HCT116 (cell line): Measurements from ENCODE around the gene OR10P1.
"Not testable (repeated sequence)": the region's sequence is repeated elsewhere in the genome, so short reads cannot be mapped to it uniquely, and the experiment has no call there.

Experiments used
- CEBPB ChIP-seq: IDR thresholded peaks from 2 replicates; pipeline ENCODE4 v1.6.1; 2012; ENCODE audit warnings: low read depth
- CTCF ChIP-seq, 3 experiments: fragments of 200-600 bp in 1 of 3; sonication (generic) in 1 of 3; IDR thresholded peaks in 2 of 3; conservative IDR thresholded peaks in 1 of 3; 2 replicates each; pipeline ENCODE4 v1.5.1; 2012 to 2017; ENCODE audit warnings: low read depth in 2 of 3, low read length in 2 of 3, antibody characterized with exemption in 1 of 3, borderline replicate concordance in 1 of 3, control low read depth in 1 of 3, mild to moderate bottlenecking in 1 of 3, mixed read lengths in 1 of 3, mixed run types in 1 of 3, moderate library complexity in 1 of 3; ENCODE audit not compliant: insufficient read depth in 1 of 3
- EGR1 ChIP-seq: IDR thresholded peaks from 2 replicates; pipeline ENCODE4 v1.6.1; 2012; ENCODE audit warnings: low read depth
- EZH2 ChIP-seq: fragments of 200-600 bp; sonication (generic); IDR thresholded peaks from 2 replicates; pipeline ENCODE4 v1.6.1; 2017; ENCODE audit warnings: antibody characterized with exemption, mixed run types
- EZH2phosphoT487 ChIP-seq: fragments of 200-600 bp; IDR thresholded peaks from 2 replicates; pipeline ENCODE4 v1.6.1; 2018; ENCODE audit warnings: antibody characterized with exemption, borderline replicate concordance
- MAX ChIP-seq: IDR thresholded peaks from 2 replicates; pipeline ENCODE4 v1.6.1; 2012
- POLR2A ChIP-seq: IDR thresholded peaks from 2 replicates; pipeline ENCODE4 v1.7.0; 2011; ENCODE audit warnings: borderline replicate concordance; ENCODE audit not compliant: insufficient read depth, insufficient read length; ENCODE audit errors: extremely low read depth
- POLR2AphosphoS5 ChIP-seq: IDR thresholded peaks from 2 replicates; pipeline ENCODE4 v1.6.1; 2011; ENCODE audit warnings: mild to moderate bottlenecking, low read depth, low read length, moderate library complexity
- REST ChIP-seq: IDR thresholded peaks from 2 replicates; pipeline ENCODE4 v1.6.1; 2012; ENCODE audit warnings: low read depth
- SP1 ChIP-seq: IDR thresholded peaks from 2 replicates; pipeline ENCODE4 v1.6.1; 2012; ENCODE audit warnings: low read depth
- SRF ChIP-seq: IDR thresholded peaks from 2 replicates; pipeline ENCODE4 v1.6.1; 2012; ENCODE audit warnings: low read depth
- TCF7L2 ChIP-seq: IDR thresholded peaks from 2 replicates; pipeline ENCODE4 v1.7.0; 2011; ENCODE audit warnings: borderline replicate concordance, inconsistent platforms; ENCODE audit not compliant: insufficient read depth, insufficient read length; ENCODE audit errors: extremely low read depth
- YY1 ChIP-seq: IDR thresholded peaks from 2 replicates; pipeline ENCODE4 v1.6.1; 2011; ENCODE audit warnings: low read length, low read depth, moderate library complexity, mild to moderate bottlenecking; ENCODE audit not compliant: insufficient replicate concordance; ENCODE audit errors: extremely low read depth
- ZFX ChIP-seq: fragments of 450-650 bp; IDR thresholded peaks from 2 replicates; pipeline ENCODE4 v1.6.1; 2017

DNA sequence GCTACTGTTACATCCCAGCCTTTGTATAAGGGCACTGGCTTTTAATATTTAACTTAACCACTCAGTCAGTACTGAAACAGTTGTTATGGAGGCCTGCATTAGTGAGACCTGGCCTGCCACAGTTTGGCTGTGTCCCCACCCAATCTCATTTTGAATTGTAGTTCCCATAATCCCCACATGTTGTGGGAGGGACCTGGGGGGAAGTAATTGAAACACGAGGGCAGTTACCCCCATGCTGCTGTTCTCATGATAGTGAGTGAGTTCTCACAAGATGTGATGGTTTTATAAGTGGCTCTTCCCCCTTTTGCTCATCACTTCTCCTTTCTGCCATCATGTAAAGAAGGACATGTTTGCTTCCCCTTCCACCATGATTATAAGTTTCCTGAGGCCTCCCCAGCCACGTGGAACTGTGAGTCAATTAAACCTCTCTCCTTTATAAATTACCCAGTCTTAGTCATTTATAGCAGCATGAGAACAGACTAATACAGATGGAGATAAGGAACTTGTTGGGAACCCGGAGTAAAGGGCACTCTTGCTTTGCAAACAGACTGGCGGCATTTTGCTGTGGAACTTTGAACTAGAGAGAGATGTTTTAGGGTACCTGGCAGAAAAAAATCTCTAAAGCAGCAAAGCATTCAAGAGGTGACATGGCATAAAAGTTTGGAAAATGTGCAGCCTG lies 14.1 kb downstream of the OR10P1 start:
- not testable (repeated sequence) for TF ChIP-seq REST; TCF7L2; CTCF (IDR thresholded peaks at IDR 0.05 in 2 of 3, conservative IDR thresholded peaks at IDR 0.05 in 1 of 3; ENCODE audit: borderline replicate concordance in 1 of 3, insufficient read depth in 1 of 3, low read depth in 2 of 3, low read length in 2 of 3); ZFX; POLR2A; EZH2; POLR2AphosphoS5; MAX; YY1; EGR1; EZH2phosphoT487; SRF; SP1; CEBPB
